Measurements from ENCODE around the gene SBK2.

DNA sequence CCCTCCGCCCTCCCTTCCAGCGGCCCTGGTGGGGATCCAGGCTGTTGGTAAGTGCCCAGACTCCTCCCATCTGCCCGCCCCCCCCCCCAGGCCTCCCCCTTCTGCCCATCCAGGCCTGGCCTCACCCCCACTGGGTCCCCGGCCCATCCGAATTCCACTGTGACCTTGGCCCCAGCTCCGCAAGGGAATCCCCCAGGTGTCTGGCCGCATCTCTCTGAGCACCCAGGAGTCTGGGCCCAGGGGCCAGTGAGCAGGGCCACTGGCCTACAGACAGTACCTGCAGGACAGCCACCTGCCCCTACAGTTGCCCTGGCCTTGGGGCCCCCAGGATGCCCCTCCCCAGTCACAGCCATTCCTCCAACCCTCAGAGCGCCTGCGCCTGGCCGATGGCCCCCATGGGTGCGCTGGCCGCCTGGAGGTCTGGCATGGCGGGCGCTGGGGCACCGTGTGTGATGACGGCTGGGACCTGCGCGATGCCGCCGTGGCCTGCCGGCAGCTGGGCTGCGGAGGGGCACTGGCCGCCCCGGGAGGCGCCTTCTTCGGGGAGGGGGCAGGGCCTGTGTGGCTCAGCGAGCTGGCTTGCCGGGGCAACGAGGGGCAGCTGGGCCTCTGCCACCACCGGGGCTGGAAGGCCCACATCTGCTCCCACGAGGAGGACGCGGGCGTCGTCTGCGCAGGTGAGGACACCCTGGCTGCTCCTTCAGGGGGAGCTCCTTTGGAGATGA is 47.8 kb downstream of the SBK2 start:
- TF ChIP-seq EZH2 (IDR thresholded peaks at IDR 0.05; ENCODE audit: low read length, missing control alignments): no peak
- TF ChIP-seq, protein P1, sequence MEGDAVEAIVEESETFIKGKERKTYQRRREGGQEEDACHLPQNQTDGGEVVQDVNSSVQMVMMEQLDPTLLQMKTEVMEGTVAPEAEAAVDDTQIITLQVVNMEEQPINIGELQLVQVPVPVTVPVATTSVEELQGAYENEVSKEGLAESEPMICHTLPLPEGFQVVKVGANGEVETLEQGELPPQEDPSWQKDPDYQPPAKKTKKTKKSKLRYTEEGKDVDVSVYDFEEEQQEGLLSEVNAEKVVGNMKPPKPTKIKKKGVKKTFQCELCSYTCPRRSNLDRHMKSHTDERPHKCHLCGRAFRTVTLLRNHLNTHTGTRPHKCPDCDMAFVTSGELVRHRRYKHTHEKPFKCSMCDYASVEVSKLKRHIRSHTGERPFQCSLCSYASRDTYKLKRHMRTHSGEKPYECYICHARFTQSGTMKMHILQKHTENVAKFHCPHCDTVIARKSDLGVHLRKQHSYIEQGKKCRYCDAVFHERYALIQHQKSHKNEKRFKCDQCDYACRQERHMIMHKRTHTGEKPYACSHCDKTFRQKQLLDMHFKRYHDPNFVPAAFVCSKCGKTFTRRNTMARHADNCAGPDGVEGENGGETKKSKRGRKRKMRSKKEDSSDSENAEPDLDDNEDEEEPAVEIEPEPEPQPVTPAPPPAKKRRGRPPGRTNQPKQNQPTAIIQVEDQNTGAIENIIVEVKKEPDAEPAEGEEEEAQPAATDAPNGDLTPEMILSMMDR (conservative IDR thresholded peaks at IDR 0.05 in 1 of 2, IDR thresholded peaks at IDR 0.05 in 1 of 2; ENCODE audit: low read depth in 1 of 2, low read length in 2 of 2): no peak
